ENCODE measurements around the gene FARSB.

FARSB gene

DNA sequence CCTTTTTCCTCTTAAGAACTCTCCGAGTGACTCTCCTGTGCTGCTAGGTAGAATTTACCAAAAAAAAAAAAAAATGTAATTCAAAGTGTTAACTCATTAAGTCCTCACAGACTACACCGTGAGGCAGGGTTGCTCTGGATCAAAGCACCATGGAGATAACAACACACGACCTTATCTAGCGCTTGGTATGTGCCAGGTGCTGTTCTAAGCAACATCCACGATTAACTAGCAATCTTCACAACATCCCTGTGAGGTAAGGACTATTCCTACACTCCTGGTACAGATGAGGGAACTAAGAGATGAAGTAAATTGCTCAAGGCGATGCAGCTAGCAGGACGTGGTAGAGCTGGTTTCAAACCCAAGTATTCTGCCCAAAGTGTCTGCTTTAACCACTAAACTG, 17.4 kb upstream of the FARSB start:
- TF ChIP-seq, protein P1, sequence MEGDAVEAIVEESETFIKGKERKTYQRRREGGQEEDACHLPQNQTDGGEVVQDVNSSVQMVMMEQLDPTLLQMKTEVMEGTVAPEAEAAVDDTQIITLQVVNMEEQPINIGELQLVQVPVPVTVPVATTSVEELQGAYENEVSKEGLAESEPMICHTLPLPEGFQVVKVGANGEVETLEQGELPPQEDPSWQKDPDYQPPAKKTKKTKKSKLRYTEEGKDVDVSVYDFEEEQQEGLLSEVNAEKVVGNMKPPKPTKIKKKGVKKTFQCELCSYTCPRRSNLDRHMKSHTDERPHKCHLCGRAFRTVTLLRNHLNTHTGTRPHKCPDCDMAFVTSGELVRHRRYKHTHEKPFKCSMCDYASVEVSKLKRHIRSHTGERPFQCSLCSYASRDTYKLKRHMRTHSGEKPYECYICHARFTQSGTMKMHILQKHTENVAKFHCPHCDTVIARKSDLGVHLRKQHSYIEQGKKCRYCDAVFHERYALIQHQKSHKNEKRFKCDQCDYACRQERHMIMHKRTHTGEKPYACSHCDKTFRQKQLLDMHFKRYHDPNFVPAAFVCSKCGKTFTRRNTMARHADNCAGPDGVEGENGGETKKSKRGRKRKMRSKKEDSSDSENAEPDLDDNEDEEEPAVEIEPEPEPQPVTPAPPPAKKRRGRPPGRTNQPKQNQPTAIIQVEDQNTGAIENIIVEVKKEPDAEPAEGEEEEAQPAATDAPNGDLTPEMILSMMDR (IDR thresholded peaks at IDR 0.05) = no peak

DNA sequence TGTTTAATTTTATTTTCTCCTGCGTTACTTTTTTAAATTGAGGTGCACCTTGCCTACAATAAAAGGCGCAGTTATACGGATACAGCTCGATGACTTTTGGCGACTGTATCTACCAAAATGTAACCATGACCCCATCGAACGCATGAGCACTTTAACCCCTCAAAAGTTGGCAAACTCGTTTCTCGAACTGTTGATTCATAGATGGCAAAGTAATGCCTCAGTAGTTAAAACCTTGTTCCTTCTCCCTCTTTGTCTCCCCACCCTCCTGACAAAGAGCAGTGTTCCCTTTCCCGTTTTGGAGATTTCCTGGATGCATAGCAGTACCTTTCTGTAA, 16.1 kb upstream of the FARSB start:
- TF ChIP-seq, protein P1 (IDR thresholded peaks at IDR 0.05) = no peak

DNA sequence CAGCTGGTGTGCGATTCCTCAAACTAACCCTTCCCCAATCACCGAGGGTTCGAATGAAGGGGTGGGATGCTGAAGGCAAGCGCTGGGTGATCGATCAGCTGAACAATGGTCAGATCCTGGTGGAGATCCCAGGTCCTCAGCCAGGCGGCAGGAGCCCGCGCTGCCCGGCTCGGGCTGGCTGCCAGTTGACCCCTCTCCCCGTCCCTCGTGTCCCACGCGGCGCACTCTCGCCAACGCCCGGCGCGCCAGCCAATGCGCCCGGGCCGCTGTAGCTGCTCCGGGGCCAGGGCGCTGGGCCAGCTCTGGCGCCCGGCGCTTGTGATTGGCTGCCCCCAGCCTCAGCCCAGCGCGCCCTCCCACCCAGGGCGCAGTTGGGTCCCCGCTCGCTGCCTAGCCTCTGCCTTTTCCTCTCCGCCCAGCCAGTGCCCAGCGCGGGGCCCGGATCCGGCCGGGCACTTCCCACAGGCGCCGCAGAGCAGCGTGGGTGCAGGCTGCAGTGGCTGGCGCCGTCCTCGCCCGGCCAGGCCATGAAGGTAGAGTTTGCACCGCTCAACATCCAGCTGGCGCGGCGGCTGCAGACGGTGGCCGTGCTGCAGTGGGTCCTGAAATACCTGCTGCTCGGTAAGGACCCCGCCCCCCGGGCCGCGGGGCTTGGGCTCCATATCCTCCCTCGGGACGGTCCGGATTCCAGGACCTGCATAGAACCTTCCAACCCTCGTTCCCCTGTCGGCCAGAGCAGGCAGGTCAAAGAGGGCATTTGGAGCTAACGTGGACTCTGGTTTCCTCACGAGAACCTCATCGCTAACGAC, 15.6 kb upstream of the FARSB start, which contains the start of gene MOGAT1:
MOGAT1 (plus strand) TSS at position 400 of the 809 bp plus-strand sequence; CDS start at position 528, 128 bp downstream.
- TF ChIP-seq, protein P1 (IDR thresholded peaks at IDR 0.05) = no peak

DNA sequence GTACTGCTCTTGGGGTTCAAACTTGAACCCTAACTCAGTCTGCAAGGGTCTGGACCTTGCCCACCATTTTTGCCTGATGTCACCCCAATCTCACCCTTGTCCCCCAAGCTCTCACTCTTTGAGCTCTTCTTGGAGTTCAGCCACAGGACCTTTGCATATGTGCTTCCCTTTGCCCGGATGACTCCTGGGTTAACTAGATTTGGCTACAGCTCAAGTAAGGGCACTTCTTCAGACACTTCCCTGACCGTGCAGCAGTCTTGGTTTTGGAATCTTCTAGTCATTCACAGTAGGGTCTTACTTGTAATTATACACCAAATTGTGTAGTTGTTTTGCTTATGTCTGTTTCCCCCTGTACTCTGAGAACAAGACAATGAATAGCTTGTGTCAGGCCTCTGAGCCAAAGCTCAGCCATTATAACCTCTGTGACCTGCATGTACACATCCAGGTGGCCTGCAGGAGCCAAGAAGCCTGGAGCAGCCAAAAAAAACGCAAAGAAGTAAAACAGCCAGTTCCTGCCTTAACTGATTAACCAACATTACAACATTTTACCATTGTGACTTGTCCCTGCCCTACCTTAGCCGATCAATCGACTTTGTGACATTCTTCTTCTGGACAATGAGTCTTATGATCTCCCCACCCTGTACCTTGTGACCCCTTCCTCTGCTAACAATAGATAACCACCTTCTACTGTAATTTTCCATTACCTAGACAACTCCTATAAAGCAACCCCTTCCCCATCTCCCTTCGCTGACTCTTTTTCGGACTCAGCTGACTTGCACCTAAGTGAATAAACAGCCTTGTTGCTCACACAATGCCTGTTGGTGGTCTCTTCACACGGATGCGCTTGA, 14.5 kb upstream of the FARSB start:
- TF ChIP-seq, protein P1 (IDR thresholded peaks at IDR 0.05) = no peak

DNA sequence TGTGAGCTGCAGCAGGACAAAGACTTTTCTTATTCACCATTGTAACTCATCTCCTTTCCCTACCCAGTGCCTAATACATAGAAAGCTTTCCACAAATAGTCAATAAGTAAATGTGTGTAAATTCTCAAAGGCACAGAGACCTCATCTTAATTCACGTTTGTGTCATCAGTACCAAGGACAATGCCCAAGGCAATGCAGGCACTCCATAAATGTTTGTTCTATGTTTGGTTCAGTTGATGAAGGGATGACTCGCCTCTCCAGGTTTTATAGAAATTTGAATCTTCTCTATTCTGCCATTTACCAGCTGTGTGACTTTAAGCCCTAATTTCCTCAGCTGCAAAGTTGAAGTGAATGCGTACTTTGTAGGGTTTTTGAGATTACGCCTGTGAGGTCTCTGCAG, 13.5 kb upstream of the FARSB start:
- TF ChIP-seq, protein P1 (IDR thresholded peaks at IDR 0.05) = no peak

DNA sequence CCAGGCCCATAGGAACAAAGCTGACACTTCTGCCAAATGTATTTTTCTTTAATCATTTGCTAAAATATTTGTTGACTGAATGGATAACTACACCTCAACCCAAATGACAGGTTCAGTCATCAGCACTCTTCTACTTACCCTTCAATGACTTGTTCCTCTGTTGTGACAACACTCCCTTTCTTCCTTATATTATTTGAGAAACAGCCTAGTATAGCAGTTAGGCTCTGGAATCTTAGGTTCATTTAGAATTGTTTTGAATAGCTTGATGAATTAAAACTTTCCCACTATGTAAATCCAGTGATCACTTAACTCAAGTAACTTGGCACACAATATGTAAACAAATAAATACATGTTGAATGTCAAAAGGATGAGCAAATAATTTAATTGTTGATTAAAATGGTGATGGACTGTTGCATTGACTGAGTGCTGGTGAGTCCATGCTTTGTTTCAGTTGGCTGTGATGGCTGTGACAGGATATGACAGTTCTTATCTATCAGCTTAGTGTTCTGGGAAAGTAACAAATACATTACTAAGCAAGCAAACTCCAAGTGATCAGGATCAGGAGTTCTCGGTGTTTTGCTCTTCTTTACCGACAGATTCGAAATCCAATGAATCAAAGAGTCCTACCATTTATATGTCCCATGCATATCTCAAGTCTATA, 12.7 kb upstream of the FARSB start:
- TF ChIP-seq, protein P1 (IDR thresholded peaks at IDR 0.05) = no peak

DNA sequence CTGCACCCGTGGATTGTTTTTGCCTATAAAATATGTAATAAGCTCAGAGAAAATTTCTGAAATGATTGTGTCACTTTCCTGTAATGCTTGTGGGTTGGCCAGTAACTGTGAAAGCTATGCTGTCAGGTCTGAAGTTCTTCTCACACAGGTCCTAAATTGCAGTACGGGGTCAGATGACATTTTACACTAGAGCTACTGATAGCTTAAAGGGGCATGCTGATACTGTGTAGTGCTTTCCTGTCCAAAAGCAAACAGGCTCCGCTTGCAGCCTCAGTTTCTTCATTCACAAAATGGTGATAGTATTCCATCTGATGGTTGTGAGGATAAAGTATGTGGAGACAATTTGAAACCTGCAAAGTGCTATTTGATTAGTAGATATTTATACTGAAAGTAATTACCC, 7.6 kb upstream of the FARSB start:
- TF ChIP-seq, protein P1 (IDR thresholded peaks at IDR 0.05) = no peak

Measured in LNCAP (cell line).